ENCODE results near the gene RNGTT.

The RNGTT gene

GRCh38 chr6:88913471-88913870 is 49.9 kb downstream of the RNGTT start:
- TF ChIP-seq CTCF (IDR thresholded peaks at IDR 0.05), result no peak

GRCh38 chr6:88910922-88911778 is 52.3 kb downstream of the RNGTT start:
- TF ChIP-seq CTCF (IDR thresholded peaks at IDR 0.05), result no peak

GRCh38 chr6:88908598-88909548 is 54.5 kb downstream of the RNGTT start:
- no peak for TF ChIP-seq CTCF (IDR thresholded peaks at IDR 0.05)

GRCh38 chr6:88899569-88900316 is 63.7 kb downstream of the RNGTT start:
- TF ChIP-seq CTCF (IDR thresholded peaks at IDR 0.05), result no peak

GRCh38 chr6:88895911-88896310 is 67.5 kb downstream of the RNGTT start:
- no peak for TF ChIP-seq CTCF (IDR thresholded peaks at IDR 0.05)

- TF ChIP-seq CTCF (IDR thresholded peaks at IDR 0.05), result no peak
Observed at GRCh38 chr6:88890860-88891845, 72.3 kb downstream of the RNGTT start.
